Tibial nerve (tissue), 4 donors: ENCODE results near the gene CA12. TPM values are rescaled to one million over a fixed set of nuclear protein-coding genes. Genes with fewer than 3 reads are reported as not detected.

Experiments
- DNase-seq, 2 donors: peaks; one replicate each; pipeline ENCODE4 v3.0.0-alpha.2; 2019; ENCODE audit warnings: low spot score in 2 of 2
- H3K27ac ChIP-seq, 4 donors: fragments of 200-600 bp; sonication (generic) in 3 of 4; one replicate each; pipeline ENCODE4 v1.5.1; 2017 to 2019; ENCODE audit warnings: mild to moderate bottlenecking in 1 of 4
- H3K27me3 ChIP-seq, 2 donors: fragments of 200-600 bp; sonication (generic) in 1 of 2; one replicate each; pipeline versions ENCODE4 v1.5.1 to v1.6.0; 2017 to 2019
- H3K36me3 ChIP-seq, 3 donors: fragments of 200-600 bp; sonication (generic); one replicate each; pipeline ENCODE4 v1.5.1; 2018 to 2019
- H3K4me1 ChIP-seq, 4 donors: fragments of 200-600 bp; sonication (generic) in 3 of 4; one replicate each; pipeline ENCODE4 v1.5.1; 2017 to 2019
- H3K4me3 ChIP-seq, 4 donors: fragments of 200-600 bp; sonication (generic) in 3 of 4; one replicate each; pipeline ENCODE4 v1.5.1; 2017 to 2019; ENCODE audit warnings: mild to moderate bottlenecking in 1 of 4, moderate library complexity in 1 of 4
- H3K9me3 ChIP-seq, 4 donors: fragments of 200-600 bp; sonication (generic) in 3 of 4; one replicate each; pipeline ENCODE4 v1.5.1; 2017 to 2019
- CTCF ChIP-seq, 5 experiments: fragments of 200-600 bp in 3 of 5; fragments of 450-650 bp in 2 of 5; sonication (generic) in 3 of 5; IDR thresholded peaks; one replicate each; pipeline ENCODE4 v1.5.1; 2016 to 2019; ENCODE audit warnings: antibody characterized with exemption in 5 of 5, mild to moderate bottlenecking in 3 of 5, moderate library complexity in 2 of 5
- EP300 ChIP-seq, 2 donors: sonication (generic); formaldehyde crosslinking; IDR thresholded peaks; one replicate each; pipeline ENCODE4 v1.6.1; 2017; ENCODE audit warnings: antibody characterized with exemption in 2 of 2, mild to moderate bottlenecking in 1 of 2
- POLR2A ChIP-seq, 2 donors: fragments of 450-650 bp; IDR thresholded peaks; one replicate each; pipeline ENCODE4 v1.6.1; 2017; ENCODE audit warnings: antibody characterized with exemption in 2 of 2, mild to moderate bottlenecking in 2 of 2, moderate library complexity in 2 of 2
- WGBS, 2 donors: methylation state at CpG; one replicate each; pipeline ENCODE4 v1.1.5; 2018; 5-methylcytosine and 5-hydroxymethylcytosine counted together
- total RNA-seq, 4 donors: library from RNA; depleted of rRNA; stranded (reverse); fragments of >200 nt; gene quantifications; one replicate each; pipeline ENCODE4 v1.1.0, GENCODE V29; 2016

The CA12 gene
- total RNA-seq, 4 donors from 2014 or later = 0.22 to 2.5 (median 1.1) TPM

DNA sequence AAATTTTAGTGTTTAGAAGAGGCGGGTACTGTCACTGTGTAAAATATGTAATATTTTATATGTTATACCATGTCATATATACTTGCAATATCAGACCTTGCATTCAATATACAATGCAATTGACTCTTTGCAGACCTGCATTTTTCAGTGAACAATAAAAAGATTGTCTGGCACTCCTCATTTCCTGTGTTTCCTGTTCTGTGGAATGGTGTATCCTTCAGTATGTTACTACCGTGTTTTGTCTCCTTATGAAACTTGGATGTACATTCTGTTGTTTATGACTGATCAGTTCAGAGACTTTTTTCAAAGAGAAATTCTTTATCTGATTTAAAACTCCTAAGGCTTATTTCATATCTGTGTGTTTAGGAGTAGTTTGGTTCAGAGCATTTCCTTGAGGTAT is 72.7 kb downstream of the CA12 start:
- Histone ChIP-seq H3K9me3 (no peaks in the 10 kb centered on the region), H3K4me1 (no peaks in the 10 kb centered on the region), H3K4me3 (no peak overlapping the region), H3K27ac (no peak overlapping the region), H3K36me3 (peaks cover 0 to 31% (median 0%) of the 10 kb centered on the region in 3 donors), H3K27me3 (no peaks in the 10 kb centered on the region)
- 78 to 81% methylated on average over 2 of the region's 2 CpGs for WGBS, 2 donors
- DNase-seq = no peak
- TF ChIP-seq CTCF (IDR thresholded peaks at IDR 0.05) = no peak
- no peak for TF ChIP-seq EP300 (IDR thresholded peaks at IDR 0.05)
- no peak for TF ChIP-seq POLR2A (IDR thresholded peaks at IDR 0.05)

- Histone ChIP-seq H3K4me3 (no peak overlapping the region), H3K27ac (no peak overlapping the region), H3K9me3 (no peaks in the 10 kb centered on the region), H3K36me3 (peaks cover 0 to 35% (median 0%) of the 10 kb centered on the region in 3 donors), H3K27me3 (no peaks in the 10 kb centered on the region), H3K4me1 (no peaks in the 10 kb centered on the region)
- 68 to 69% methylated on average over 4 of the region's 4 CpGs for WGBS, 2 donors
- no peak for DNase-seq
- TF ChIP-seq POLR2A (IDR thresholded peaks at IDR 0.05) = no peak
- TF ChIP-seq CTCF (IDR thresholded peaks at IDR 0.05) = no peak
- no peak for TF ChIP-seq EP300 (IDR thresholded peaks at IDR 0.05)
Observed at GRCh38 chr15:63308491-63308890, 73.2 kb downstream of the CA12 start.

DNA sequence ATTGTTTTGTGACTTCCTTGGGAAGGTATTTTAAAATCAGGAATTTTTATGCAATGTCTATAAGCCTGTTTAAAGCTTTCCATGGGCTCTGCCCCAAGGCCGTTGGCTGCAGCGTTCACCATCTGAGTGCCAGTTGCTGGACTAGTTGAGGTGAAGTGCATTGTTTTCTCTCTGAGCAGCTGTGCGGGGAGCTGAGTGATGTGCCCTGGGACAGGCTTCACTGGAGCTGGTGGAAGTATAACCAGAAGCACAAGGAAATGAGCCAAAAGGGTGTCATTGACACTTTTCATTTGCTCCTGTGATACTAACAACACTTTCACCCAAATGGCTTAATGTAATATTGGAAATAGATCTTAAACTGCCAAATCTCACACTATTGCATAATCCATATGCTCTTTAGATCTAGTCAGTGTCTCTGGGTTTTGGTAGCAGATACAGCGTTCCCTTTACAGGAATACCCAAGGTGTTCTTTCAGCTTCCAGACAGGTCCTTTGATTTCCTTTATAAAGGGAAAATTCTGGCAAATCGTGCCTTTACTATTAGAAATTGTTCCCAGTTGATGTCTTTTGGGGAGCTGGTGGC is 75.1 kb downstream of the CA12 start:
- no peak for DNase-seq
- H3K27ac ChIP-seq = no peak overlapping the region
- H3K36me3 ChIP-seq = peaks cover 0 to 54% (median 0%) of the 10 kb centered on the region in 3 donors
- H3K4me3 ChIP-seq = no peak overlapping the region
- H3K27me3 ChIP-seq = no peaks in the 10 kb centered on the region
- WGBS, 2 donors = 84 to 97% methylated on average over 5 of the region's 5 CpGs
- H3K9me3 ChIP-seq = no peaks in the 10 kb centered on the region
- TF ChIP-seq POLR2A (IDR thresholded peaks at IDR 0.05) = no peak
- TF ChIP-seq CTCF (IDR thresholded peaks at IDR 0.05) = no peak
- TF ChIP-seq EP300 (IDR thresholded peaks at IDR 0.05) = no peak
- H3K4me1 ChIP-seq = no peaks in the 10 kb centered on the region

DNA sequence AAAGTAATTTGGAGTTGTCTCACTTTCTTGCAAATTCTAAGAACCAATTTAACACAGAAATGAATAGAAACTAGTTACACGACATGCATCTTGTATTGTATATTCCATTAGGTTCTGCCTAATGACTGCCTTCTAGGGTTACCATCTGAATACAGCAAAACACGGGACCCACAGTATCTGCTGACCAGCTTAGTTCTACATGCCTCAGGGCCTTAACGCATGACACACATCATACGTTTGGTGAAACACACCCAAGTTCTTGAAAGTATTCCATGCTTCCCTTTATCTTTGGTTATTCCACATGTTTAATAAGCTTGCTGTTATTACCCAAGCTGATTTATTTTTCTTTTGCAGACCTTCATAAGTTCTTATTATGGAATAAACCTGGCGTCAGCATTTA is 76.4 kb downstream of the CA12 start:
- 88 to 91% methylated on average over 5 of the region's 5 CpGs for WGBS, 2 donors
- Histone ChIP-seq H3K27me3 (no peaks in the 10 kb centered on the region), H3K9me3 (no peaks in the 10 kb centered on the region), H3K36me3 (peaks cover 0 to 64% (median 0%) of the 10 kb centered on the region in 3 donors), H3K27ac (no peak overlapping the region), H3K4me3 (no peak overlapping the region), H3K4me1 (peaks cover 0 to 4% (median 0%) of the 10 kb centered on the region in 4 donors)
- TF ChIP-seq POLR2A (IDR thresholded peaks at IDR 0.05) (no peak), EP300 (IDR thresholded peaks at IDR 0.05) (no peak), CTCF (IDR thresholded peaks at IDR 0.05) (no peak)
- no peak for DNase-seq

DNA sequence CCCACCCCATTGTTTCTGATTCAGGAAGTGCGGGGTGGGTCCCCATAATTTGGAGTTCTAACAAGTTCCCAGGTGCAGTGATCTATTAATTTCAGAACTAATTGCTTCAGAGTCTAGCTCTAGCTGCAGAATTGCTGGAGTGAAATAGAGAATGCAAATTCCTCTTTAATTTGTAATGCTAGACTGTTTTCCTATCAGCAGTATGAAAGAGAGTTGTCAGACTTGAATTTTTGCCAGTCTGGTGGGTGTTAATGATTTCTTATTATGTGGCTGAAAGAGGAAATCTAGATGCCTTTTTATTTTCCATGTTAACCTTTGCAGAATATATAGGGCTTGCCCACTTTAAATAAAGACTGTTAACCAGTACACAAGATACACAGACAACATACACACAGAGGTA is 80.6 kb downstream of the CA12 start:
- no peak overlapping the region for H3K4me3 ChIP-seq
- WGBS, 2 donors = 84% methylated on average over 1 of the region's 1 CpG
- H3K4me1 ChIP-seq = peaks cover 0 to 4% (median 0%) of the 10 kb centered on the region in 4 donors
- peaks cover 0 to 73% (median 0%) of the 10 kb centered on the region in 3 donors for H3K36me3 ChIP-seq
- H3K27ac ChIP-seq = no peak overlapping the region
- H3K27me3 ChIP-seq = no peaks in the 10 kb centered on the region
- no peak for DNase-seq
- H3K9me3 ChIP-seq = no peaks in the 10 kb centered on the region
- TF ChIP-seq EP300 (IDR thresholded peaks at IDR 0.05) (no peak), POLR2A (IDR thresholded peaks at IDR 0.05) (no peak), CTCF (IDR thresholded peaks at IDR 0.05) (no peak)
